Fibroblast of skin of left quadriceps (primary cell): ENCODE results near the gene ERI3.
A peak's percentile ranks its signal among the peaks of the same experiment; 100 is the strongest.

ENCODE experiments used
- DNase-seq, 2 experiments: peaks; one replicate each; pipeline ENCODE4 v3.0.0-alpha.2; 2013; ENCODE audit warnings: low read depth in 2 of 2

Gene ERI3

GRCh38 chr1:44237721-44238457, 117.2 kb downstream of the ERI3 start:
- DNase-seq: peak; percentile 83 to 84

GRCh38 chr1:44236490-44237272, 118.4 kb downstream of the ERI3 start:
- no peak for DNase-seq

- DNase-seq: no peak
These were observed 119.2 kb downstream of the ERI3 start for GRCh38 chr1:44235808-44236207.

GRCh38 chr1:44233593-44233992, 121.5 kb downstream of the ERI3 start:
- DNase-seq: no peak

GRCh38 chr1:44230796-44231195, 124.3 kb downstream of the ERI3 start:
- no peak for DNase-seq

- DNase-seq: no peak
These were observed 125.5 kb downstream of the ERI3 start for GRCh38 chr1:44229435-44230167.

GRCh38 chr1:44228218-44228617, 126.8 kb downstream of the ERI3 start:
- no peak for DNase-seq

- DNase-seq: no peak
These were observed 127.8 kb downstream of the ERI3 start for GRCh38 chr1:44227211-44227610.

GRCh38 chr1:44225761-44226160, 129.3 kb downstream of the ERI3 start:
- DNase-seq: no peak

- no peak for DNase-seq
These were observed 131.9 kb downstream of the ERI3 start for GRCh38 chr1:44223187-44223610.

- DNase-seq: no peak
These were observed 132.5 kb downstream of the ERI3 start for GRCh38 chr1:44222397-44223186.

GRCh38 chr1:44221769-44222168, 133.3 kb downstream of the ERI3 start:
- DNase-seq: no peak

GRCh38 chr1:44220755-44221154, 134.3 kb downstream of the ERI3 start:
- DNase-seq: no peak

- no peak for DNase-seq
These were observed 134.9 kb downstream of the ERI3 start for GRCh38 chr1:44220001-44220751.

GRCh38 chr1:44219301-44219626, 135.8 kb downstream of the ERI3 start:
- DNase-seq: no peak

- no peak for DNase-seq
These were observed 136.4 kb downstream of the ERI3 start for GRCh38 chr1:44218503-44219300.

GRCh38 chr1:44217809-44218410, 137.1 kb downstream of the ERI3 start:
- DNase-seq: peak; percentile 9 to 17

GRCh38 chr1:44213222-44214112, 141.6 kb downstream of the ERI3 start, which contains the start of gene DMAP1:
DMAP1 (plus strand) TSS chr1:44213471; CDS start chr1:44213754, 283 bp downstream.
- DNase-seq: peak; percentile 67 to 68
